OCI-LY7 (cell line): ENCODE results near the gene PHGDH. TPM values are rescaled to one million over a fixed set of nuclear protein-coding genes. Genes with fewer than 3 reads are reported as not detected.

ENCODE experiments used
- Bru-seq: library from RNA; stranded (reverse); fragments of 400-500 nt; gene quantifications from one replicate; lab custom pipeline; 2021; lab: Mats Ljungman, UMichigan
- BruChase-seq, 2 experiments: library from RNA; stranded (reverse); fragments of 400-500 nt; gene quantifications; one replicate each; lab custom pipeline; 2021; lab: Mats Ljungman, UMichigan
- BruUV-seq: library from RNA; stranded (reverse); fragments of 400-500 nt; replicated peaks from 2 replicates; lab custom pipeline; 2021; lab: Mats Ljungman, UMichigan
- CTCF ChIA-PET: fragments of 300-600 bp; sonication (Branson Sonifier 250); formaldehyde crosslinking; loops from one replicate; lab custom pipeline; 2022; ENCODE audit warnings: antibody characterized with exemption; ENCODE audit not compliant: unreplicated experiment; lab: Charles Lee
- POLR2A ChIA-PET: fragments of 300-600 bp; sonication (Branson Sonifier 250); formaldehyde crosslinking; loops from one replicate; lab custom pipeline; 2022; ENCODE audit warnings: antibody characterized with exemption; lab: Charles Lee
- DNase-seq: peaks from one replicate; pipeline ENCODE4 v3.0.0-alpha.2; 2015; ENCODE audit warnings: low spot score
- H2AFZ ChIP-seq: fragments of 200-600 bp; sonication (generic), shearing (Covaris generic); 2 replicates; pipeline ENCODE4 v1.6.1; 2014; ENCODE audit warnings: mild to moderate bottlenecking, antibody characterized with exemption, low read length, moderate library complexity
- H3K27ac ChIP-seq: fragments of 200-600 bp; sonication (generic); 2 replicates; pipeline ENCODE4 v1.5.1; 2014; ENCODE audit warnings: mixed run types, low read depth, mild to moderate bottlenecking, moderate library complexity, low read length, inconsistent platforms; ENCODE audit not compliant: poor library complexity, severe bottlenecking
- H3K36me3 ChIP-seq: fragments of 200-600 bp; sonication (generic); 2 replicates; pipeline ENCODE4 v1.6.1; 2014; ENCODE audit warnings: mild to moderate bottlenecking, antibody characterized with exemption, low read length, moderate library complexity, mixed read lengths; ENCODE audit not compliant: insufficient read depth
- H3K4me1 ChIP-seq: fragments of 200-600 bp; sonication (generic); 2 replicates; pipeline ENCODE4 v1.5.1; 2014; ENCODE audit warnings: mild to moderate bottlenecking, low read length; ENCODE audit not compliant: insufficient read depth, poor library complexity, severe bottlenecking
- H3K4me2 ChIP-seq: fragments of 200-600 bp; sonication (generic); 2 replicates; pipeline ENCODE4 v1.6.1; 2014; ENCODE audit warnings: mild to moderate bottlenecking, low read length
- H3K4me3 ChIP-seq: fragments of 200-600 bp; sonication (generic); 2 replicates; pipeline ENCODE4 v1.5.1; 2014; ENCODE audit warnings: mild to moderate bottlenecking, low read depth, low read length; ENCODE audit not compliant: poor library complexity, severe bottlenecking
- H3K79me2 ChIP-seq: fragments of 200-600 bp; sonication (generic); 2 replicates; pipeline ENCODE4 v1.6.1; 2016; ENCODE audit warnings: low read depth, mild to moderate bottlenecking, low read length, moderate library complexity, mixed read lengths; ENCODE audit not compliant: insufficient read depth
- H3K9me2 ChIP-seq: fragments of 200-600 bp; sonication (generic); 2 replicates; pipeline ENCODE4 v1.6.1; 2016; ENCODE audit warnings: mild to moderate bottlenecking, low read length, mixed read lengths; ENCODE audit not compliant: insufficient read depth
- H3K9me3 ChIP-seq: fragments of 200-600 bp; sonication (generic); 2 replicates; pipeline ENCODE4 v1.6.1; 2014; ENCODE audit warnings: mild to moderate bottlenecking, mixed run types, low read length, mixed read lengths
- H4K20me1 ChIP-seq: fragments of 200-600 bp; sonication (generic); 2 replicates; pipeline ENCODE4 v1.6.1; 2014; ENCODE audit warnings: mild to moderate bottlenecking, antibody characterized with exemption, low read length, moderate library complexity, mixed read lengths; ENCODE audit not compliant: insufficient read depth
- EZH2phosphoT487 ChIP-seq: fragments of 200-600 bp; sonication (generic); IDR thresholded peaks from 2 replicates; pipeline ENCODE4 v1.6.1; 2018; ENCODE audit warnings: low read depth, borderline replicate concordance, mild to moderate bottlenecking, mixed run types, antibody characterized with exemption, low read length, moderate library complexity, mixed read lengths
- intact Hi-C: fragments of 100-400 bp; cut with micrococcal nuclease; formaldehyde crosslinking; loops from one replicate; pipeline ENCODE4 v1.10.0; 2022; ENCODE audit not compliant: unreplicated experiment
- long read RNA-seq: library from polyadenylated mRNA; stranded (forward); transcript quantifications from one replicate; pipeline ENCODE4 v2.0.0, GENCODE V29; 2022
- total RNA-seq, 2 experiments: library from RNA; depleted of rRNA in 1 of 2; stranded (reverse); fragments of >200 nt in 1 of 2; shearing (Covaris generic) in 1 of 2; gene quantifications; 2 replicates each; pipeline ENCODE4 v1.2.3, GENCODE V29; 2014 to 2022
- TF ChIP-seq, protein P1 (sequence below): fragments of 200-600 bp; sonication (generic); conservative IDR thresholded peaks from 2 replicates; pipeline ENCODE4 v1.5.1; 2014; ENCODE audit warnings: mild to moderate bottlenecking, antibody characterized with exemption, low read length, moderate library complexity, mixed read lengths

The PHGDH gene
- total RNA-seq (2014; rRNA removed; shearing (Covaris generic)) (283 and 287 TPM in 2 replicates), total RNA-seq (2022) (451 and 506 TPM in 2 replicates), Bru-seq, nascent RNA (percentile 77 among the genes with signal in this experiment), BruChase-seq, experiment 1, labeled RNA remaining after a 6-hour chase (percentile 74 among the genes with signal in this experiment), BruChase-seq, experiment 2, labeled RNA remaining after a 2-hour chase (percentile 67 among the genes with signal in this experiment)
- long read RNA-seq, transcript PHGDH-201 (11 exons, 3,180 nt) = minor isoform, 6 of 912 reads
- long read RNA-seq, transcript PHGDH-208 (12 exons, 2,096 nt) = major isoform, 800 of 912 reads
- long read RNA-seq, transcript PHGDH-233 (11 exons, 2,794 nt) = minor isoform, 5 of 912 reads
- long read RNA-seq, partial matches to known transcripts = 37 of 912 reads
- long read RNA-seq, other reads (novel, unspliced or antisense) = 54 of 912 reads

DNA sequence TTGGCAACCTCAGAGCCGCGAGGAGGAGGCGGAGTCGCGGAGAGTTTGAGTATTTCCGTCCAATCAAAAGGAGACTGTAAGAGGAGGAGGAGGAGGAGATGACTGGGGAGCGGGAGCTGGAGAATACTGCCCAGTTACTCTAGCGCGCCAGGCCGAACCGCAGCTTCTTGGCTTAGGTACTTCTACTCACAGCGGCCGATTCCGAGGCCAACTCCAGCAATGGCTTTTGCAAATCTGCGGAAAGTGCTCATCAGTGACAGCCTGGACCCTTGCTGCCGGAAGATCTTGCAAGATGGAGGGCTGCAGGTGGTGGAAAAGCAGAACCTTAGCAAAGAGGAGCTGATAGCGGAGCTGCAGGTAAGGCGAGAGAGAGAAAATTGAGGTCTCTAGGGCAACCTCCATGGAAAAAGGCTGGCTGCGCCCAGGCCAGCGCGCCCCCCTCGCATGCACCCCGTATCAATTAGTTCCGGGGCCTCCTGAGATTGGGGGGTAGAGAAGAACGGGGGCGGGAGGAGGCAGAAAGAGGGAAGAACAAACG is at the start of gene PHGDH:
TSS of gene PHGDH (plus strand) at position 131 of the 538 bp plus-strand sequence. CDS start at position 220, 89 bp downstream.
- Histone ChIP-seq H2AFZ (peak within 1 kb of the TSS; percentile 89), H3K4me1 (peaks cover 29% of the 10 kb centered on the region), H3K4me3 (peak within 1 kb of the TSS; percentile 90), H3K9me2 (no peaks in the 10 kb centered on the region), H3K36me3 (peaks cover 33% of the 10 kb centered on the region; the same call in 1 of the 2 replicates), H3K27ac (peak within 1 kb of the TSS; percentile 66), H3K79me2 (peaks cover 46% of the 10 kb centered on the region), H3K4me2 (peak within 1 kb of the TSS; percentile 74), H4K20me1 (peaks cover 22% of the 10 kb centered on the region), H3K9me3 (no peaks in the 10 kb centered on the region)
- intact Hi-C loops = loop anchor here (10.0 kb wide), 1 partner anchor 567 kb away; the partner anchor contains the start of gene WARS2
- POLR2A ChIA-PET = interaction anchor here (0.5 to 1.9 kb wide), 6 partner anchors 12 to 563 kb away, joined by 3 to 6 read pairs (median 4); no protein-coding TSS in a partner anchor
- TF ChIP-seq EZH2phosphoT487 = no peak
- TF ChIP-seq, protein P1, sequence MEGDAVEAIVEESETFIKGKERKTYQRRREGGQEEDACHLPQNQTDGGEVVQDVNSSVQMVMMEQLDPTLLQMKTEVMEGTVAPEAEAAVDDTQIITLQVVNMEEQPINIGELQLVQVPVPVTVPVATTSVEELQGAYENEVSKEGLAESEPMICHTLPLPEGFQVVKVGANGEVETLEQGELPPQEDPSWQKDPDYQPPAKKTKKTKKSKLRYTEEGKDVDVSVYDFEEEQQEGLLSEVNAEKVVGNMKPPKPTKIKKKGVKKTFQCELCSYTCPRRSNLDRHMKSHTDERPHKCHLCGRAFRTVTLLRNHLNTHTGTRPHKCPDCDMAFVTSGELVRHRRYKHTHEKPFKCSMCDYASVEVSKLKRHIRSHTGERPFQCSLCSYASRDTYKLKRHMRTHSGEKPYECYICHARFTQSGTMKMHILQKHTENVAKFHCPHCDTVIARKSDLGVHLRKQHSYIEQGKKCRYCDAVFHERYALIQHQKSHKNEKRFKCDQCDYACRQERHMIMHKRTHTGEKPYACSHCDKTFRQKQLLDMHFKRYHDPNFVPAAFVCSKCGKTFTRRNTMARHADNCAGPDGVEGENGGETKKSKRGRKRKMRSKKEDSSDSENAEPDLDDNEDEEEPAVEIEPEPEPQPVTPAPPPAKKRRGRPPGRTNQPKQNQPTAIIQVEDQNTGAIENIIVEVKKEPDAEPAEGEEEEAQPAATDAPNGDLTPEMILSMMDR = no peak
- BruUV-seq = no TSS peak
- CTCF ChIA-PET = interaction anchor here (0.6 kb wide), 1 partner anchor 100 kb away, joined by 3 read pairs; no protein-coding TSS in a partner anchor
- peak; percentile 86 for DNase-seq

DNA sequence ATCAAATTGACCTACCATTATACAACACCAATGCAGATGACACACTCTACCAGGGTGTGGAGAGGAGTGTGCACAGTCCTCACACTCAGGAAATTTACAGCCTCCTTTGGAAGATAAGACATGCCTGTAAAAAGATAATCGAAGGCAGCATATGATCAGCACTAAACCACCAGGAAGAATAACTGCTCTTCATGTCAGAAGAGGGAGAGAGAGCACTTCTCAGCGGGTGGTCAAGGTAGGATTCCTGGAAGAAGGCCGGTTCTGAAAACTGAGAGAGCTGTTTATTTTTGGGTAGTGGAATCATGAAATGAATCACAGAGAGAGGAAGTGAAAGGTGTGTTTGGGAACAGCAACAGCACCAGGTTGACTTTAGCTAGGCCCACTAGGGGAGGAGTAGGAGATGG is 49.7 kb upstream of the PHGDH start:
- CTCF ChIA-PET = no interaction called here
- no peak overlapping the region for H3K4me2 ChIP-seq
- DNase-seq = no peak

More for the DNA sequence above, 49.7 kb upstream of the PHGDH start:
- Histone ChIP-seq H3K27ac (no peak overlapping the region), H4K20me1 (no peaks in the 10 kb centered on the region), H3K4me1 (no peaks in the 10 kb centered on the region), H3K36me3 (no peaks in the 10 kb centered on the region), H3K4me3 (no peak overlapping the region), H3K9me2 (no peaks in the 10 kb centered on the region), H3K79me2 (no peaks in the 10 kb centered on the region), H2AFZ (no peak overlapping the region), H3K9me3 (no peaks in the 10 kb centered on the region)
- POLR2A ChIA-PET = interaction anchor here (0.8 to 1.4 kb wide), 2 partner anchors 12 to 16 kb away, joined by 3 read pairs; no protein-coding TSS in a partner anchor
- BruUV-seq = no TSS peak
- no peak for TF ChIP-seq EZH2phosphoT487
- TF ChIP-seq, protein P1 = no peak
- intact Hi-C loops = no loop called here
